HG03066 (cell line): Measurements from ENCODE around the gene CLTB.

ENCODE experiments used
- ATAC-seq: cut with Tn5 transposase; IDR thresholded peaks from one replicate; pipeline ENCODE4 v1.9.1; 2021; ENCODE audit warnings: low read depth; ENCODE audit not compliant: unreplicated experiment

The CLTB gene

GRCh38 chr5:176384366-176384930 lies 31.9 kb downstream of the CLTB start:
- no peak for ATAC-seq

GRCh38 chr5:176383961-176384360 lies 32.4 kb downstream of the CLTB start:
- no peak for ATAC-seq

GRCh38 chr5:176383248-176383905 lies 33.0 kb downstream of the CLTB start:
- no peak for ATAC-seq

GRCh38 chr5:176382721-176383120 lies 33.6 kb downstream of the CLTB start:
- ATAC-seq: no peak

- ATAC-seq: no peak
Observed at GRCh38 chr5:176381979-176382378, 34.4 kb downstream of the CLTB start.

- ATAC-seq: no peak
Observed at GRCh38 chr5:176381423-176381822, 34.9 kb downstream of the CLTB start.

GRCh38 chr5:176379881-176380280 lies 36.5 kb downstream of the CLTB start:
- ATAC-seq: no peak

- no peak for ATAC-seq
Observed at GRCh38 chr5:176373100-176373818, 43.1 kb downstream of the CLTB start.

GRCh38 chr5:176371621-176372539 lies 44.5 kb downstream of the CLTB start:
- no peak for ATAC-seq

- no peak for ATAC-seq
Observed at GRCh38 chr5:176369934-176370711, 46.2 kb downstream of the CLTB start.

- no peak for ATAC-seq
Observed at GRCh38 chr5:176368726-176369125, 47.6 kb downstream of the CLTB start.

GRCh38 chr5:176366232-176366894 lies 50.0 kb downstream of the CLTB start:
- no peak for ATAC-seq

- peak; percentile 35 for ATAC-seq
Observed at GRCh38 chr5:176365351-176366231, 50.7 kb downstream of the CLTB start, which contains the start of gene ARL10. Gene ARL10, plus strand, starts transcription at chr5:176365487. Its CDS starts 77 bp downstream, at chr5:176365564.

- no peak for ATAC-seq
Observed at GRCh38 chr5:176364765-176365350, 51.5 kb downstream of the CLTB start.

- peak; percentile 4 for ATAC-seq
Observed at GRCh38 chr5:176362233-176362490, 54.2 kb downstream of the CLTB start.

- ATAC-seq: peak; percentile 87
Observed at GRCh38 chr5:176361437-176362232, 54.7 kb downstream of the CLTB start, which contains the start of gene KIAA1191. Gene KIAA1191, minus strand, starts transcription at chr5:176361764. Its CDS starts 2,256 bp downstream, at chr5:176359508.

- peak; percentile 1 for ATAC-seq
Observed at GRCh38 chr5:176360894-176361436, 55.4 kb downstream of the CLTB start.
